Stimulated activated CD8-positive, alpha-beta memory T cell treated with anti-CD3 and anti-CD28 coated beads, Interleukin-2, amount 100 ng/mL, for 48 hours (primary cell): Measurements from ENCODE around the gene IFIH1.

Experiments used
- DNase-seq, 2 donors: peaks; one replicate each; pipeline ENCODE4 v3.0.0-alpha.2; 2020; ENCODE audit warnings: low read depth in 2 of 2

The IFIH1 gene

DNA sequence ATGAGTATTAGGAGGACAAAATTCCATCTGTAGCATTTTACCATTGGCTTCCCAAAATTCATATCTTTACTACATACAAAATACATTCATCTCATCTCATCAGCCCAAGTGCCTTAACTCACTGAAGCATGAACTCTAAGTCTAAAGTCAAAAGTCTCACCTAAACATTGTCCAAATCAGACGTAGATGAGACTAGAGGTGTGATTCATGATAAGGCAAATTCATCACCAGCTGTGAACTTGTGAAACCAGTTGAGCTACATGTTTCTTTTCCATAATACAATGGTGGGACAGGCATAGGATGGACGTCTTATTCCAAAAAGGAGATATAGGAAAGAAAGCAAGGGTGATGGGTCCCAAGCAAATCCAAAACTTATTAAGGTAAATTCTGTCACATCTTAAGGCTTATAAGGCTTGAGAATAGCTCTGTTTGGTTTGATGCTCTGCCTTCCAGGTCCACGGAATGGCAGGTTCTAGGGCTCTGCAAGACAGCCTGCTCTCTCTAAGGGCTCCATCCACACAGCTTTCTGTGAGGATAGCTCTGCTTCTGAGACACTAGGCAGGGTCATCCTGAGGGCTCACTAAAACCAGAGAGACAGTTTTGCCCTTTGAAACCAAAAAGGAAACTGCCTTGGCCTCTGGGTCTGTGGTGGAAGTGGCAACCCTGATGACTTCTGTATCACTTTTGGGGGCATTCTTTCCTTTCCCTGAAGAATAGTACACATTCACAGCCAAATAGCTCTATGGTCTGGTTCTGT lies 9.6 kb downstream of the IFIH1 start:
- DNase-seq = no peak

- no peak for DNase-seq
Observed at GRCh38 chr2:162305901-162306300, 12.6 kb downstream of the IFIH1 start.

DNA sequence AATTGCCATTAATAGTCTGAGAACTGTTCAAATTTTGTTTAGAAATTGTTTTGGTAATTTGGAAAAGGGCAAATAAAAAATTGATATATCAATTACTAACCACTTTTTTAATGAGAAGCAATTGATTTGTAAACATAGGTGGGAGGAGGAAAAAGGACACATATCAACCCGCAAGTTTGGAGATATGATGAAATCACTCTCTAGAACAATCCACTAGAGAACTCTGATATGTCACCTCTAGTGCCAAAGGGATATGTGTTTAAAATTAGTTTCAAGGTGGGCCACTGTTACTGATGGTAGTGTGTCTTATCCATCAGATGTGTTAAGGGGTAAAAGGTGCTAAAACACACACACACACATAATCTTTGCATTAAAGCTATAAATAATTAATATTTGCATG lies 16.6 kb downstream of the IFIH1 start:
- DNase-seq = no peak

- peak; percentile 12 to 39 for DNase-seq
Observed at GRCh38 chr2:162301151-162301804, 17.2 kb downstream of the IFIH1 start.

GRCh38 chr2:162300266-162300665 lies 18.2 kb downstream of the IFIH1 start:
- no peak for DNase-seq

- no peak for DNase-seq
Observed at GRCh38 chr2:162298669-162299335, 19.7 kb downstream of the IFIH1 start.

- no peak for DNase-seq
Observed at GRCh38 chr2:162297925-162298552, 20.4 kb downstream of the IFIH1 start.

DNA sequence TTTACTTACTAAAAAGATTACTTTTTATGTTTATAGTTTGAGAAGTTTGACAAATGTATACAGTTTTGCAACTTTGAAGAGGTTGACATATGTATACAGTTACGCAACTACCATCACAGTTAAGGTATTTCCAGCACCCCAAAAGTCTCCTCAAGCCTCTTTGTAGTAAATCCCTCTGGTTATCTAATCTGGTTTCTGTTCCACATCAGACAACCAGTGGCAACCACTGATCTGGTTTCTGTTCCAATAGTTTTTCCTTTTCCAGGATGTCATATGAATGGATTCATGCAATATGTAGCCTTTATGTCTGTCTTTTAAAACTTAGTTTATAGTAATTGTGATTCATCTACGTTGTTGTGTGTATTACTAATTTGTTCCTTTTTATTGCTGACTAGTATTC lies 23.5 kb downstream of the IFIH1 start:
- no peak for DNase-seq

DNA sequence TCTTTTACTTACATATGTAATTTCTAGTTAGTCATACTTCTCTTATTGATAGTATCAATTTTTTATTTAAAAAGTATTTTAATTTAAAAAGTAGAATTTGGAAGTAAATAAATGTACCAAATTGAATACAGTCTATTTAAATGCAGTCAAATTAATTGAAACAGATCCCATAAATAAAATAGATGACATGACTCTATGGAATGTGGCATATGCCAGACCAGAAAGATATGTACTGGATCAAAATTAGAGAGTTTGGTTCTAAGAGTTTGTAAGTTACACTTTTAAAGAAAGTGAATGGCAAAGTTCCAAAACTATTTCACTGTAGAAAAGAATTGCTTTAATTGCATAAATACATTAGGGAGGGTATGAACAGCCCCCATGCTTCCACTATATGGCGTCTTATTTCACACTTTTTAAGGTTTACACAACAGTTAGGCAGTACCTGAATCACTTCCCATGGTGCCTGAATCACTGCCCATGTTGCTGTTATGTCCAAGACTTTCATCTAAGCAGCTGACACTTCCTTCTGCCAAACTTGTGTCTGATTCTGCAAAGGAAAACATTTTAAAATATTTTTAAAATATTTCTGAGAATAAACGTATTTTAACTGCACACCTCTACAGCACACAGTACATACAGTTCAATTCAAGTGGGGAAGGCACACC lies 25.2 kb downstream of the IFIH1 start:
- no peak for DNase-seq

GRCh38 chr2:162291748-162292147 lies 26.7 kb downstream of the IFIH1 start:
- DNase-seq = no peak

DNA sequence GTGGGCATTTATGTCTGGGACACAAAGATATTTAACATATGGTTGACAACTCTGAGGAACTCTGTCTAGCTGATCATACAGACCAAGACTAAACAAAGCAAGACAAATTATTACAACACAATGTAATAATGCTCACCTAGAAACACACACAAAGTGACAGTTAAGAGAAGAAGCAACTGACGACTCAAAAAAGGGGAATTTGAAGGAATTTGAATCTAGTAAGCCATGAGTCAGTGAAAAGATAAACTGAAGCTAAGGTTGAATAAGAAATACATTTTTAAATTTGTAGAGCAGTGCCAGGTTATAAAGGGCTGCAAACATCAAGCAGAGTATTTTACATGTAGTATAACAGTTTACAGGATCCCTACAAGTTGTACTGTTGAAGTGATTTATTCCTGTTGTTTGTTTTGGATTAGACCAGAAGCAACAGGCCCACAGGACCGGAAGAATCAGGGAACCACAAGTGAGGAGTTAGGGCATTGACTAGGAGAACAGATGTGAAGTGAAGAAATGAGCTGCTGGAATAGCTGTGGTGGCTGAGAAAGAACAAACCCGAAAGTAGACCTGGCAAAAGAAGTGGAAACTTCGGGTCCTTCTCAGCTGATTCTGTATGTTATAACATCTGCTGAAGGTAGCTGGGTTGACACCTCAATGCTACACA lies 35.6 kb downstream of the IFIH1 start:
- DNase-seq = no peak

- no peak for DNase-seq
Observed at GRCh38 chr2:162280654-162281053, 37.8 kb downstream of the IFIH1 start.

- no peak for DNase-seq
Observed at GRCh38 chr2:162277381-162277780, 41.1 kb downstream of the IFIH1 start.

DNA sequence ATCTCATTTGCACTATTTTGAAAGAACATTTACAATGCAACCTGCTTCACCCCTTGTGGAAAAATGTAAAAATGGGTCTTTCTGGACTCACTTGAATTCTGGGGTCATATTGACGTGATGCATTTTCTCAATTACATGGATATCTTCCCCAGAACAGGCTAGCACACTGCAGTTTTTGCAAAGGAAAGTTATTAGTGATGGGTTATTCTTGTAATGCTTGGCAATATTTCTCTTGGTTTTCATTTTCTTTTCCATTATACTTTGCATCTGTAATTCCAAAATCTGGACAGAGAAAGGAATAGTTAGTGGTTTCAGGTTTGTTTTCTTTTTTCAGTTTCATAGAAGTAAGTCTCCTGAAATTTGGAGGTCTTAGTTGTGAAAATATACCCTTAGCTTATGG lies 50.5 kb downstream of the IFIH1 start:
- no peak for DNase-seq

- DNase-seq = no peak
Observed at GRCh38 chr2:162267496-162267895, 51.0 kb downstream of the IFIH1 start.

GRCh38 chr2:162266460-162266760 lies 52.1 kb downstream of the IFIH1 start:
- no peak for DNase-seq

DNA sequence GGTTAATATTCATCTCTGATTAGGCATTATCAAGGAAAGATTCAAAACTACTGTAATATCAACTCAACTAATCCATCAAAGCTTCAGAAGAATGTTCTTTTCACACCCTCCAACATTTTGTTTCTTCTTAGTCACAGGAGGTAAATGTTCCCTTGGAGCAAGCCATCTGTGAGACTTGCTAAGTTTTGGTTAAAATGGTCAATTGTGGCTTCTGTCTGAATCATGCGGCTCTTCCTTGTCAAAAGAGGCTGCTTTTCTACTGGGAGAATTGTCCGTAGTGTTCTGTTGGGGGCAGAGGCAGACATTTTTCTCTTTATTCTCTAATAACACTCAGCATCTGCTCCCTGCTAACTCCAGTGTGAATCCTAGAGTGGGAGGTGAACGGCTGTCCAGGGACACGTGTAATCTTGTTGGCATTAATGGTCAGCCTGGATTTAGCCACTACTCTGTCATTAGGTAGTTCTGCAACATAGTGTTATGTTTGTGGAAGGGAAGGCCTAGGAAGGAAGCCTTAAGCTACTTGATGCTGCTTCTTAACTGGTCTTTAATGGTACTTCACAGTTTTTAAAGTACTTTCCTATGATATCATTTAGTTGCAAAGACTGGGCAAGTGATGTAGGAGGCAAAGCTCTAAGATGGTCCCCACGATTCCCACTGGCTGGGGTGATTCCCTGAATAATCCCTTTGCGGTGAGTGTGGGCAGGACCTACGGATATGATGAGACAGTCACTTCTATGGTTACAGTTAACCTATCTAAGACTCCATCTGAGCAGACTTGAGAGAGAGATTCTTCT lies 52.6 kb downstream of the IFIH1 start:
- DNase-seq = no peak

DNA sequence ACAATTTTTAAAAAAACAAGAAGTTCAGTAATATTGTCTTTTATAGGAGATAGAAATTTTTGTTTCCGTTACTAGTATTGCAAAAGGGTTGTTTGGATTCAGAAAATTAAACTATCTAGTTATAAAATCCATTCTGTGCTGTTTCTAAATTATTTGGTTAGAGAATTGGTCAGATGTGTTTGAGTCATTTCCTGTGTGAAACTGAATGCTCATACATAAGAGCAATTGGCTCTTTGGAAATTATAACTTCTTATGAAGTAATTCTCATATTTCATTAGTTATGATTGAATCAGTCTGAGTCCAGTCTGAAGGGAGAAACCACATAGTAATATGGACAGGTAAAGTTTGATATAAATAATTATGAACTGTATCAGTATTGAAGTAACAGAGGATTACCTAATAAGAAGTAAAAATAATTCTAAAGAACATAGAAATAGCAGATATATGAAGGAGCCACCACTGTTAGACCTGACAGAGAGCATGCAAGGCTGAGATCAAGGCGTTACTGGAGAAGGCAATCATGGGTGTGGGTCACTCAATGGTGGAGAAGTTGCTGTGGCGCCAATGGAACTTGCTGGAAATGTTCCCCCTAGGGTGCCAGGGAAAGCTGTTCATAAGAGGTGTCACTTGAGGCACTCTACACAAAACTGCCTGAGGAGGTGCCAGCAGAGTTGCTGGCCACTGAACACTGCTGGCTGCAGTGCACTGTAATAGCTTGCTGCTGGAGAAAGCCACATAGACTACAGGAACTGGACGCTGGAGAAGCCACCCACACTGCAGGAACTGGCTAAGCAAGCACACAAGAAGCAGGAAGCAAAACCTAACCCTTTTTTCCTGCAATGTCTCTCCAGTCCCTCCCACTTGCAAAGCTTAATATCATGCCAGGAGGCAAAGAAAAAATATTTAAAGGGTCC lies 57.2 kb downstream of the IFIH1 start:
- DNase-seq = no peak

DNA sequence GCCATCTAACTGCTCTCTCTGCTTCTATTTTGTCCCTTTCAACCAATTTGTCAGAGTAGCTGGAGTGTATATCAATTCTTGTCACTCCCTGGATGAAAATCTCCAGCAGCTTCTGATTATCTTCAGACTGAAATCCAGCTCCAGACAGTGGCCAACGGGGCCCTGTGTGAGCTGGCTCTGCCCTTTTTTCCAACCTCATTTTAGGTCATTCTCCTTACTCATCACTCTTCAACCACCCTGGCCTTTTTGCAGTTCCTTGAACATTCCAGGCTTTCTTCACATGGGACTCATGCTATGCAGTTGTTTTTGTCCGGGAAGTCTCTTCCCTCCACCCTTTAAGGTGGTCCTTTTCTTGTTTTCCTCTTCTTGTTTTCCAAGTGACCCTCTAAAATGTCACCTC lies 59.8 kb downstream of the IFIH1 start:
- no peak for DNase-seq

DNA sequence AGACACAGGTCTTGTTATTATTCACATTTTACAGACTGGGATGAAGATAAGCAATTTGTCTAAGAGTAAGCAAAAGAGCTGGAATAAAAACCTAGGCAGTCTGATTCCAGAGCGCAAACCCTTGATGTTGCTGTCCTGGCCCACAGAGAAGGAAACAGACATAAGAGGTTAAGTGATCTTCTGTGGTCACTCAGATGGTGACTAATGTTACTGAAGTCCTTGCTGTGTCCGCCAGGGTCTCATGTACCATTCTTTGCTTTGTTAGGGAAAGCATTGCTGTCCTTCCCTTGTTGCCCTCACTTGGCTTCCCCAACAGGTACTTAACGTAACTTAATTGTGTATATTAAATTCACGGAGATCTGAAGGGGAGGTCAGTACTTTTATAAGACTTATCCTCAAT lies 60.3 kb downstream of the IFIH1 start:
- no peak for DNase-seq
